Hematopoietic multipotent progenitor cell treated with erythropoietin and hydrocortisone succinate and interleukin-3 and kit ligand, for 6 days (in vitro differentiated cells): ENCODE results near the gene MBD1.
"Not testable (repeated sequence)": the region's sequence is repeated elsewhere in the genome, so short reads cannot be mapped to it uniquely, and the experiment has no call there.

Source experiments
- DNase-seq: peaks from one replicate; pipeline ENCODE4 v3.0.0-alpha.2; 2015

MBD1 gene

GRCh38 chr18:50268022-50268747 is 13.1 kb downstream of the MBD1 start:
- peak; percentile 89 for DNase-seq

- DNase-seq: peak; percentile 96
These were observed 15.0 kb downstream of the MBD1 start, which contains the start of gene CFAP53 for GRCh38 chr18:50266248-50266704. Gene CFAP53, minus strand, starts transcription at chr18:50266495. Its CDS starts 91 bp downstream, at chr18:50266404.

- DNase-seq: no peak
These were observed 18.3 kb downstream of the MBD1 start for GRCh38 chr18:50262977-50263376.

- no peak for DNase-seq
These were observed 30.4 kb downstream of the MBD1 start for GRCh38 chr18:50250935-50251334.

- DNase-seq: peak; percentile 56
These were observed 31.7 kb downstream of the MBD1 start for GRCh38 chr18:50249576-50249975.

- DNase-seq: no peak
These were observed 33.8 kb downstream of the MBD1 start for GRCh38 chr18:50247561-50247960.

GRCh38 chr18:50241768-50242167 is 39.6 kb downstream of the MBD1 start:
- not testable (repeated sequence) for DNase-seq

GRCh38 chr18:50240080-50240563 is 41.2 kb downstream of the MBD1 start:
- no peak for DNase-seq

GRCh38 chr18:50232419-50232818 is 48.9 kb downstream of the MBD1 start:
- DNase-seq: no peak

GRCh38 chr18:50231621-50232020 is 49.7 kb downstream of the MBD1 start:
- DNase-seq: no peak

GRCh38 chr18:50220249-50220648 is 61.1 kb downstream of the MBD1 start:
- not testable (repeated sequence) for DNase-seq
